HT-29 (cell line): Measurements from ENCODE around the gene FKBP15. TPM values are rescaled to one million over a fixed set of nuclear protein-coding genes. Genes with fewer than 3 reads are reported as not detected.
"Not testable (repeated sequence)": the region's sequence is repeated elsewhere in the genome, so short reads cannot be mapped to it uniquely, and the experiment has no call there.

Experiments
- DNase-seq: peaks from one replicate; pipeline ENCODE4 v3.0.0-alpha.2; 2015; ENCODE audit warnings: low spot score
- total RNA-seq: library from RNA; depleted of rRNA; stranded (reverse); fragments of >200 nt; shearing (Covaris generic); gene quantifications from 2 replicates; pipeline ENCODE4 v1.2.3, GENCODE V29; 2014

FKBP15 gene
- total RNA-seq, 1 experiment from 2014 or later: 16.0 TPM

DNA sequence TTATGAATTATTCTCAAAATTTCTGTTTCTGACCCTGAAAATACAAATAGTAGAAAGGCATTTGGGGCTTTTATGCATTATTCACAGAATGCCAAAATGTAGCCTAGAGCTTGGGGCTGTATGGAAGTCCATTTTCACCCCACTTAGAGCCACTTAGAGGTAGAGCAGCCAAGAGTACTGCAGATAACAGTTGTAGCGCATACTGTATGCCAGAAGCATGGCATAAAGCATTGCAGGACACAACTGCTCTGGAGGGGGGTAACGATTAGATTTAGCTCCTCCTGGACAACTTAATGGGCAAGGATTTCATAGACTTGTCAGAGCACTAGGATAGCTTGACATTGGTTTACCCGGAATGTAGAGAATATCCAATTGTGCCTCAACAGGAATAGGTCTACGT, 15.9 kb upstream of the FKBP15 start:
- no peak for DNase-seq

DNA sequence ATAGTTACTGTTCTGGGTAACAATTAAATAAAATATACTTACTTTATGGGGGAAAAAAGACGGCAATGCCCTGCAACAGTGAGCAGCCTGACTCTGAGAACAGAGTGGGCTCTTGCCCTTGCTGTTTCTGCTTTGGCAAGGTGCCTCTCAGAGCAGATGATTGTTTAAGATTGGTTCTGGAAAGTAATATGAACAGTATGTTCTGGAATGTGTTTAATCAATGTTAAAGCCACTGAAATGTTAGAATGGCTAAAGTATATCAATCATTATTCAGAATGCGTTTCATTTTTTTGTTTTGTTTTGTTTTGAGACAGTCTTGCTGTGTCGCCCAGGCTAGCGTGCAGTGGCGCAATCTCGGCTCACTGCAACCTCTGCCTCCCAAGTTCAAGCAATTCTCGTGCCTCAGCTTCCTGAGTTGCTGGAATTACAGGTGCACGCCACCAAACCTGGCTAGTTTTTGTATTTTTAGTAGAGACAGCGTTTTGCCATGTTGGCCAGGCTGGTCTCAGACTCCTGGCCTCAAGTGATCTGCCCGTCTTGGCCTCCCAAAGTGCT, 14.7 kb upstream of the FKBP15 start:
- not testable (repeated sequence) for DNase-seq

DNA sequence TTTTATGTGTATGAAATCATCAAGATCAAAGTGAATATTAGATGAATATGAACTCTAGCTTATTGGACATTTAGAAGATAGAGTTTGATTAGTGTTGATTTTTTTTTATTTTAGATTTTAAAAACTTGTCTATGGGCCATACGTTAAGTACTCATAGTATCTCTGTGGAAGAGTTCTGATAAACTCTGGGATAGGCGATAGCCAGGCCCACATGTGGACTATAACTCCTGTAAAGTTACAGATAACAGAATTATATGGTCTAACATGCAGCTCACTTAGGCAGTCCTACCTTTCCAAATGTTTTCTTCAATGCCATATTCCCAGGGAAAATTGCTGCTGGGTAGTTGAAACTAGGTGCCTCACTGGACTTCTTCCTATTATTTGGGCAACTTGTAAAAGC, 10.6 kb upstream of the FKBP15 start:
- no peak for DNase-seq

DNA sequence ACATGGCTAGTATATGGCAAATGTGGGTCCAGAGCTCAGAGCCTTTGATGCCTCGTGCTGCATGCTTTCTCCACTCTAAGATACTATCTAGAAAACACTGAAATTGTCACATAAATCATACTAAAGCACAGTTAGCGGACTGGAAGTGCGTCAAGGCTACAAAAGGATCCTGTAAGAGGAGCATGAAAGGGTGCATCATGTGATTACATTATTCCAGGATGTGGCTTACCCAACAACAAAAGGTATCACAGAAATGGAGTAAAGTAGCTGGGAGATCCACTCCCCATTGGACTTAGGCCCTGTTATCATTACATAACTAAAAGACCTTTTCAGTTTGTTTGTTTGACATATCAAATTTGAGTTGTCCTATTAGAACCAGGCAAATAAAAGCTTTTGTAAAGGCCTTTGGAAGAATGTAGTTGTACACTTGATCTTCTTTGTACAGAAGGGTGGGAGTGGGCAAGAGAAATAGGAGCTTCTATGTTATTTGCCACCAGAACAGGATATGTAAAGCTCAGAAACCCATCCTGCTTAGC, 7.1 kb upstream of the FKBP15 start:
- no peak for DNase-seq

DNA sequence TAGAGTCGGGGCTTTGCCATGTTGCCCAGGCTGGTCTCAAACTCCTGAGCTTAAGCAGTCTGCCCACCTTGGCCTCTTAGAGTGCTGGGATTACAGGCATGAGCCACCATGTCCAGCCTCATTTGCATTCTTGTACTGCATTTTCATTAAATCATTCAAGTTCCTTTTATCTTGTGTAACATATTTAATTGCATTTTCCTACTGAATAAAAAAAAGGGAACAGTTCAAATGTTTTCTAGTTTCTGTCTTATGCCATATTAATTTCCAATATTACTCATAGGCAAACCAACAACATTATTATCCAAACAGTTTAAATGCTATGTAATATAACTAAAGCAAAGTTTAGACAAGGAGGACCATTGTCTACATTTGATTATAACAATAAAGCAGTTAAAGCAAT, 6.4 kb upstream of the FKBP15 start:
- no peak for DNase-seq

DNA sequence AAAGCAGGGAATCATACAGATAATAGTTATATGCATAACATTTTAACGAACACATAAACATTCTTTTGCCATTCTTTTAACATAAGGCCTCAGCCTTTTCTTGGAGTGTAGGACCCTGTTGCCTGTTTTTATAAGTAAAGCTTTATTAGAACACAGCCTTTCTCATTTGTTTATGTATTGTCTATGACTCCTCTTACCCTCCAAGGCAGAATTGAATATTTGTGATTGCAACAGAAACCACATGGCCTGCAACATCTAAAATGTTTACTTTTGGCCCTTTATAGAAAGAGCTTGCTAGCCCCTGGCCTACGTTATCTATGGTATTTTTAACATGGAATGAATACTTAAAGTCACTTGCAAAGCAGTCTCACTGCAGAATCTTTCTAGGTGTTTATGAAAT, 2.9 kb upstream of the FKBP15 start:
- no peak for DNase-seq

DNA sequence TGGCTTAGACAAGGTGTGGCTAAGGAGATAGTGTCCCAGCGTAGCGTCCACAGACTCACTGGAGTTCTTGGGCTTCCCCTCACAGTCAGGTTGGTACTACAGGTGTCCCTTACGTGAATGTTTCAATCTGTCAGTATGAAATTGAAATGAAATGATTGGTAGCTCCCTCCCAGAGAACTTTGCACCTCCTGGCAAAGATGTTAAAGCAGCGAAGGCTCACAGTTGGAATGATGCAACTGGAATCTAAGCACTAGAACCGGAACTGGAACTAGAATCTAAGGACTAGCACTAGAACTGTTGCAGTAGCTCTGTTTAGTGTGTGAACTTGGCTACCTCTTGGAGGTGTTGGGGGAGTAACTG, 1.4 kb upstream of the FKBP15 start:
- peak; percentile 64 for DNase-seq

DNA sequence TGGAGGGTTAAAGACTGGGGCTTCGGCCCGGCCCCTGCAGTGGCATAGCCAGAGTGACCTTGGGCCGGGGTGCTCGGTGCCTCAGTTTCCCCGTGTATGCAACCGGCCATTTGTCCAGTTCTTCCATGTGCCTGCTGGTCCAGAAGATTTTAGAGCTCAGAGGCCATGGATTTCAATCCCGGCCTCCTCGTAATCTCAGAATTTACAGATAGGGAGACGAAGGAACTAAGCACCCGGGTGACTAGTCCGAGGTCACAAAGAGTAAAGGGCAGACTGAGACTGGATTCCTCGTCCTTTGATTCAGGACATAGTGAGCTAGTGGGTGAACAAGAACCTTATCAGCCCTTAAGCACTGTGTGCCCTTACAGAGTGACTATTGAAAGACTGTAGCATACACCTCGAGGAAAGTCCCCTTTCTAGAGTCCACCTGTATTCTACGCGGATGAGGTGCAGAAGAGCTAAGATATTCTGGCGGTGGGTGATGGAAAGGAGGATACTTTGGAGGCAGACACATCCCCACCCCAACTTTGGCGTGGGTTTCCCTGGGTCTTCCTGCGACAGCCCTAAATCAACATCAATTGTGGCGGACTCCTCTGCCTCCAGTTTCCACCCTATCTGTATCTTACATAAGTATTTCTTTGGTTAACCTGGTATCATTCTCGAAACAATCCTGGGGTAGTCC, 864 bp upstream of the FKBP15 start:
- peak; percentile 59 for DNase-seq

DNA sequence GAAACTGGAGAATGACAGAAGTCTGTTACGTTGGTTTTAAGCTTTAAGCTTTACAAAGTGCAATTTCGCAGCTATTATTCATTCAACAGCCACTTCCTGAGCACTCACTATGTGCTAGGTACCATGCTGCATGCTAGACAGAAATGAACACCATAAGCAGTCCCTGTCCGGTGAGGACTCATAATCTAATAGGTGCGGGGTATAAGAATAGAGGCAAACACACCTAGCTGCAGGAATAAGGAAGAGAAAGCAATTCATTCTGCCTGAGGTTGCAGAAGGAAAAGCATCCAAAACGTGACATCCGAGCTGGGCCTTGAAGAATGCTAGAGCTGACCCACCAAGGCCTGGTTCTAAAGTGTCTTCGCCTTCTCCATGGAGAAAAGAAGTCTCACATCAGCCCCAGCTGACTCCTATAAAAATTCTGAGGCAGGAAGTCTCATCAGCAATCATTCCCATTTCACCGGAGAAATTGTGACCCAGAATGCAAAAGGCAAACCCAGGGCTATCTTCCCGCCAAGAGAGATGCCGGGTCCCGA, 542 bp downstream of the FKBP15 start:
- DNase-seq: peak; percentile 28

DNA sequence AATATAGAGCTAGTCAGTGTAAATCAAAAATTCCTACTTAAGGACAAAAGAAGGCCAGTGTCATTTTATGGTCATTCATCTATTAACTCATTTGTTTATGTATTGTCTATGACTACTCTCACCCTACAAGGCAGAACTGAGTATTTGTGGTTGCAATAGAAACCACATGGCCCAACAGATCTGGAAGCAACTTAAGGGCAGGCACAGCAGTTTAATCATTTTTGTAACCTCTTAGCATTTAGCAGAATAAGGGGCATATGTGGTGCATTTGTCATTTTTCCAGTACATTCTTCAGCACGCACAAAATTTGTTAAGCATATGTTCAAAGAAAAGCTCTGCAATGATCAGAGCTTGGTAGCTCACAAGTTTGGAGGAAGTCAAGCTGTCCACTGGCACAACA, 1.1 kb downstream of the FKBP15 start:
- DNase-seq: no peak

DNA sequence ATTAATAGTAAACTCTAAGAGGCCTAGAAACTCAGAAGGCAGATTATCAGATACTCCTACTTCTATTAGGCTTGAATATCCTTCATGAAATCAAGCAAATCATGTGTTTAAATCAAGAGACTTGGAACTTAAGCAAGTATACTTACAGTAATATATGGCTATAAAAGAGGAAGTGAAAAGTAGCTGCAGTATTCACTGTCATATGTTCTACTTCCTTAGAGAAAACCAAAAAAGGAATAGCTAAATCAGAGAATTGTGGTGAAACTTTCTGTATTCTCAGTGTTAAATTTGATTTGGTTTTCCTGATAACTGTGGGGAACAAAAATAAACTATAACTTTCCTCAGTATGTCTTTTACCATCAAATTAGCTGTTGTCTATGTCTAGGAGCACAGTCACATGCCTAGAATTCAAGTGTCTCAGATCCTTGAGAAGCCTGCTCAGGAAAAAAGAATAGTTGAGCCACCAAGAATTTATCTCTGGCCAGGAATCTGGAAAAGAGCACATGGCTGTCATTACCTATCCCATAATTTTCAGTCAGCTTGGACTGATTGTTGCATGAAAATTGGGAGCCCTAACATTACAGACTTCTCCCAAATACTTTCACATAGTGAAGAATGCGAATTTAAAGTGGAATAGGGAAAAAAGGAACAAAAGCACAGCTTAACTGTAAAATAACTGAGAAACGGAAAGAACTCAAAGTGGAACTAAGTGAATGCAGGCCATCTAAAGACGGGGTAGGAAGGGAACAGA, 1.7 kb downstream of the FKBP15 start:
- DNase-seq: no peak

DNA sequence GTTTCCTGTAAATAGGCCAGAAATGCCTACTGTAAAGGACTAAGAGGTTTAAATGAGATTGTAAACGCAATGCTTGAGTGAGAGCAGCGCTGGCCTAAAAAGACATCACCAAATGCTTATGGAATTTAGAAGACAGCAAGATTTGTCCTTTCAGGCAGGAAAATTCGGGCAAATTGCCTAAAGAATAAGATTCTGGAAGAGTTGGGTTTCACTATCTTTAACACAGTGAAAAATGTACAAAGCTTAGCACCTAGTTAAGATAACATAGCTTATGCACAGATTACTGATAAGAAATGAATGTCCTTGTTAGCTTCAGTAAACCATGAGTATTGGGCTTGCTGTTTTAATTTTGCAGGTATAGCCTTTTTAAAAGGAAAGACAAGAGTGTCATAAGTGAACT, 4.7 kb downstream of the FKBP15 start:
- no peak for DNase-seq

DNA sequence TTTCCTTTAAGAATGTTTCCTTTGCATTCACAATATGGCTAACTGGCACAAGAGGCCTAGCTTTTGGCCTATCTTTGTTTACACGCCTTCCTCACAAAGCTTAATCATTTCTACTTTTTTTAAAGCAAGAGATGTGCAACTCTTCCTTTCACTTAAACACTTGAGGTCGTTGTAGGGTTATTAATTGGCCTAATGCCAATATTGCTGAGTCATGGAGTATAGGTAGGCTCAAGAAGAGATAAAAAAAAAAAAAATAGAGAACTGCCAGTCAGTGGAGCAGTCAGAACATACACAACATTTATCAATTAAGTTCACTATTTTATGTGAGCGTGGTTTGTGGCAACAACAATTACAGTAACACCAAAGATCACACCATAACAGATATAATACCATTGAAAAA, 5.9 kb downstream of the FKBP15 start:
- peak; percentile 69 for DNase-seq

DNA sequence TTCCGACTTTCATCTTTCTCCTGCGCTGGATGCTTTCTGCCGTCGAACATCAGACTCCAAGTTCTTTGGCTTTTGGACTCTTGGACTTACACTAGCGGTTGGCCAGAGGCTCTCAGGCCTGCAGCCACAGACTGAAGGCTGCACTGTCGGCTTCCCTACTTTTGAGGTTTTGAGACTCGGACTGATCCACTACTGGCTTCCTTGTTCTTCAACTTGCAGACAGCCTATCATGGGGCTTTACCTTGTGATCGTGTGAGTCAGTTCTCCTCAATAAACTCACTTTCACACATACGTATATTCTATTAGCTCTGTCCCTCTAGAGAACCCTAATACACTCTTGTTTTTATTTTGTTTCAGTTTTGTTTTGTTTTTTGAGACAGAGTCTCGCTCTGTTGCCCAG, 10.3 kb downstream of the FKBP15 start:
- no peak for DNase-seq

DNA sequence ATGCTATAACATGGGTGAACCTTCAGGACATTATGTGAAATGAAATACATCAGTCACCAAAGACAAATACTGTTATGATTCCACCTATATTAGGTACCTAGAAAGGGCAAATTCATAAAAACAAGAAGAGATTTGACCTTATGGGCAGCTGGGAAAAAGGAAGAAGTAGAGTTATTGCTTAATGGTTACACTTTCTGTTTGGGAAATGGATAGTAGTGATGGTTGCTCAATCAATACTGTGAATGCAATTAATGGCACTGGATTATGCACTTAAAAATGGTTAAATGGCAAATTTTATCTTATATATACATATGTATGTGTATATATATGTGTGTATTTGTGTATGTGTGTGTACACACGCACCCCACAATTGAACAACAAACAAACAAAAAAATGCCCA, 15.2 kb downstream of the FKBP15 start:
- DNase-seq: no peak

DNA sequence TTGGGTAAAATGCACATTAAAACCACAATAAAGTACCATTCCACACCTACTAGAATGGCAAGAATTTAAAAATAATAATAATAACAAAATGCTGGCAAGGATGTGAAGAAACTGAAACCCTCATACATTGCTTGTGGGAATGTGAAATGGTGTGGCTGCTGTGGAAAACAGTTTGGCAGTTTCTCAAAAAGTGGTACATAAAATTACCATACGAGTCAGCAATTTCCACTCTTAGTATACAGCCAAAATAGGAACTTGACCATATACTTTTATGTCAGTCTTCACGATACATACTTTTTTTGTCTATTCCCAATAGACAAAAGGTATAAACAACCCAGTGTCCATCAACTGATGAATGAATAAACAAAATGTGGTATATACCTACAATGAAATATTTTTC, 15.6 kb downstream of the FKBP15 start:
- DNase-seq: no peak

DNA sequence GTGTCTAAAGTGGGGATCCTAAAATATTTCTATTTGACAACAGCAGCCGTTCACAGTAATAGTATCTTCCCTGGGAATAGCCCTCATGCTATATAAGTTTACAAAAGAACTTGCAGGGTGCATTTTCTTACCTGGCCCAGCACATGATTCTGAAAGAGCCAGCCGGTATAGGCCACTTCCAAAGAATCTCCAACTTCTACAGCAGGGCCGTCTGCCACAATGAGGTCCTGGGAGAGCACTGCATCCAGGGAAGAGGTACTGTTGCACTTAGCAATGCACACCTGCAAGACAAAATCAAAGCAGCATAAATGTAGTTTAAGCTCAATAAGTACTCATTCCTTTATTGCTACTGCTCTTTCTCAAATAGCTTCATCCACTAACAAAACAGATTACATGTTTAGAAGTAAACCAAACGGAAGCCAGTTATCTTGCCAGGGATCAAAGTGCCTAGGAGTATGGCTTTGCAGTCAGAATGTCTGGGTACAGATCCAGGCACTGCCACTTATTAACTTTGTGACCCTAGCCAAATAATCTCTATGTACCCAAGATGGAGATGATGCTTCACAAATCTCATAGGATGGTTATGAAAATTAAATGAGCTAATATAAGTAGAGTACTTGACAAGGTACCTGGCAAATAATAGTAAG, 21.3 kb downstream of the FKBP15 start:
- no peak for DNase-seq

DNA sequence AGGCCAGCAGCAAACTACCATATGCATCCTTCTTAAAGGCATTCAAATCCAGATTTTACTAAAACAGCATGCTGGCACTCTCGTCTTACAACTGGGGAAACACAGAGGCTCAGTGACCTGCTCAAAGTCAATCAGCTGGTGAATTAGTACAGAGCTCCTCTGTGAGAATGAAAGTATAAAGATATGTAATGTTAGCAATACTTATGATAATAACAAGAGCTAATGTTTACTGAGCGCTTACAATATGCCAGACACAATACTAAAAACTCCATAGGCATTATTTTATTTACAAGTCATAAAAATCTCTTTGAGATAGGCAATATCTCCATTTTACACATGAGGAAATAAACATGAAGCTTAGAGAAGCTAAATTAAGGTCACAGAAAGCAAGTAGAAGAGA, 28.6 kb downstream of the FKBP15 start:
- no peak for DNase-seq

DNA sequence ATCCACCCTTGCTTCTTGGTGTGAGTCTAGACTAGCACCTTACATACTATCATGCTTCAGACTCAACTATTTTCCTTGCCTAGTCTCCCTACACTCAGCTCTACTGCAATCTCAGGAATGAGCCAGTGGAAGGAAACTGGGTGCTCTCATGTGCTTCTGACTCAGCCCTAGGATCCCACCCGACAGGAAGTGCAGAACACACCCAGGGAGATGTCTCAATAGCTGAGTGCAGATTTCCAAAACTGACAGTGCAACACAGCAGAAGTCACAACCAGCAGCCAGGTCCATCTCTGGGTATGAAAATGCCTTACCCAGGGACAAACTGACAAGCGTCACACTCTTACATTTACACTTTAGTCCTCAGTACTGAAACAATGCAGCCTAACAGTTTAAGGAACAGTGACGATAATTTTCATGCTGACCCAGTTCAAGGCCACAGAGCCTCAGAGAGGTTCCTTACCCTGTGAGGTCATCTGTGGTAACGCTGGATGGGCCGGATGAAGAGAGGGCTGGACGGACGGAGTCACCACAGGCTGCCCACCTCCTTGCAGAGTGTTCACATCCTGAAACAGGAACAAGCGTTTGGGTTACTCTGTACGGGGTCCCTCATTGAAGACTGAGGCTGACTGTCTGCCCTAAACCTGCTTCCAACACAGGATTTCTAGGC, 33.0 kb downstream of the FKBP15 start:
- no peak for DNase-seq

DNA sequence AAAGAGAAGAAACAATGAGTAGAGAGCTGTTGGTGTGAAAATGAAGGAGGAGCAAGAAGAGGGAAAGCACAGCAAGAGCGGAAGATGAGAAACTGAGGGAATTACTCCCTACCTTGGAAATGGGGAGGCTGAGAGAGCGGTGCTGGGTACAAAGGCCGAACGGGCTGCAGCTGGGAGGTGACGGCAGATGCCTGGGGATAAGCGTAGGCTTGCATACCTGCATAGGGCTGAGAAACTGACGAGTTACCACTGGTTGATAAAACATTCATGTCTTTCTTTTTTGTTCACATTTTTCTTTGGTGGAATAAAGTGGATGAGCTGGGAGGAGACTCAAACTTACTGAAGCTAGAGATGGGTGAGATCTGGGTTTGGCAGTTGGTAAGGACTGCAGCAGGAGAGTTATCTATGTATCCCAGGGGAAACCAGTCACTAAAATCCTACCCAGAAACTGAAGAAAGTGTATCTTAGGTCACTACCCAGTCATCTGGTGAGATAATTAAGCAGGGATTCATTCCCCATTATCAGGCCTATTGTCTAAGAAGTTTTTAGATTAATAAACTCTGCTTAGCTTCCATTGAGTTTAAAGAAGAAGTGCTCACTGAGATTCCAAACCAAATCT, 34.8 kb downstream of the FKBP15 start:
- no peak for DNase-seq

DNA sequence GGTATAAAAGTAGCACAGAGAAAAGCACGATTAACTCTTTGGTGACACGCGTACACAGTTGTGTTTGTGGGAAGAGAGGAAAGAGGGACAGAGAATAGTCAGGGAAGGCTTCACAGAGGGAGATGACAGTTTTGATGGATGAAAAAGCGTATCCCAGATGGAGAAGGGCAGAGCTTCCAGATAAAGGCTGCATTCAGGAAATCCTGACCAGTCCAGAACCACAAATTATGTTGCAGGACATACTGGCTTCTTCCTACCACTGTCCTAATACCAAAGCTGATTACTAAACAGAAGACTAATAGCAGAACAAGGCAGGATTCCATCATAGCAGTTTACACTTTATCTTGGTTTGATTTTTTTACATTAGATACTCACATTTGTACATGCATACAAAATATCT, 35.8 kb downstream of the FKBP15 start:
- DNase-seq: no peak
